A549 (cell line): ENCODE results near the gene KAT7.

ENCODE experiments used
- CTCF ChIP-seq: fragments of >200 bp; sonication (Bioruptor Twin); formaldehyde crosslinking; IDR thresholded peaks from 3 replicates; pipeline ENCODE4 v1.5.1; 2016
- POLR2A ChIP-seq: IDR thresholded peaks from 2 replicates; pipeline ENCODE4 v1.6.1; 2012; ENCODE audit warnings: mild to moderate bottlenecking, low read length

- TF ChIP-seq POLR2A (no peak), CTCF (no peak)
Measured at GRCh38 chr17:49755663-49756283, 32.7 kb upstream of the KAT7 start.
